C4-2B (cell line): ENCODE measurements around the gene CYTH1.

ENCODE experiments used
- ZFX ChIP-seq: fragments of 450-650 bp; IDR thresholded peaks from 2 replicates; pipeline ENCODE4 v1.6.1; 2017
- TF ChIP-seq, protein P1 (sequence below): fragments of 450-650 bp; conservative IDR thresholded peaks from 2 replicates; pipeline ENCODE4 v1.5.1; 2017; ENCODE audit warnings: mild to moderate bottlenecking

DNA sequence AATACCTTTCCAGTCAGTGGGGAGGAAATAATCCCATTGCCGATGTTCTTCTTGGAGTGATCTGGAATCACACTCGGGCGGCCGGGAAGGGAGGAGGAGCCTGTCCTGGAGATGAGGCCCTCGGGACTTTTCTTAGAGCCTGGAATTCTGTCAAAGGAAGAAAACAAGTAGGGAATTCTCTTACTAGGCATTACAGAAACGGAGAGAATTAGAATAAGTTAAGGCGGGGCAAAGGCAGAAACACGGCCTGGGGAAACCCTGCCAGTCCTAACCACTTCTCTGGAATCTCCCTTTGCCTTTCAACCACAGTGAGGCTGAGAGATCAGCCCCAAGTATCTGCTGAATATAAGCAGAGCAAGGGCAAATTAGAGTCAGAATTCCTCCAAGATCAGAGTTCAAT lies 30.8 kb upstream of the CYTH1 start:
- TF ChIP-seq, protein P1, sequence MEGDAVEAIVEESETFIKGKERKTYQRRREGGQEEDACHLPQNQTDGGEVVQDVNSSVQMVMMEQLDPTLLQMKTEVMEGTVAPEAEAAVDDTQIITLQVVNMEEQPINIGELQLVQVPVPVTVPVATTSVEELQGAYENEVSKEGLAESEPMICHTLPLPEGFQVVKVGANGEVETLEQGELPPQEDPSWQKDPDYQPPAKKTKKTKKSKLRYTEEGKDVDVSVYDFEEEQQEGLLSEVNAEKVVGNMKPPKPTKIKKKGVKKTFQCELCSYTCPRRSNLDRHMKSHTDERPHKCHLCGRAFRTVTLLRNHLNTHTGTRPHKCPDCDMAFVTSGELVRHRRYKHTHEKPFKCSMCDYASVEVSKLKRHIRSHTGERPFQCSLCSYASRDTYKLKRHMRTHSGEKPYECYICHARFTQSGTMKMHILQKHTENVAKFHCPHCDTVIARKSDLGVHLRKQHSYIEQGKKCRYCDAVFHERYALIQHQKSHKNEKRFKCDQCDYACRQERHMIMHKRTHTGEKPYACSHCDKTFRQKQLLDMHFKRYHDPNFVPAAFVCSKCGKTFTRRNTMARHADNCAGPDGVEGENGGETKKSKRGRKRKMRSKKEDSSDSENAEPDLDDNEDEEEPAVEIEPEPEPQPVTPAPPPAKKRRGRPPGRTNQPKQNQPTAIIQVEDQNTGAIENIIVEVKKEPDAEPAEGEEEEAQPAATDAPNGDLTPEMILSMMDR: no peak
- TF ChIP-seq ZFX: no peak
